Epidermal melanocyte (primary cell): ENCODE results near the gene POTEI.
"Not testable (repeated sequence)": the region's sequence is repeated elsewhere in the genome, so short reads cannot be mapped to it uniquely, and the experiment has no call there.

Experiments
- DNase-seq: peaks from one replicate; pipeline ENCODE4 v3.0.0; 2011; ENCODE audit warnings: low spot score; ENCODE audit not compliant: insufficient read length

The POTEI gene

DNA sequence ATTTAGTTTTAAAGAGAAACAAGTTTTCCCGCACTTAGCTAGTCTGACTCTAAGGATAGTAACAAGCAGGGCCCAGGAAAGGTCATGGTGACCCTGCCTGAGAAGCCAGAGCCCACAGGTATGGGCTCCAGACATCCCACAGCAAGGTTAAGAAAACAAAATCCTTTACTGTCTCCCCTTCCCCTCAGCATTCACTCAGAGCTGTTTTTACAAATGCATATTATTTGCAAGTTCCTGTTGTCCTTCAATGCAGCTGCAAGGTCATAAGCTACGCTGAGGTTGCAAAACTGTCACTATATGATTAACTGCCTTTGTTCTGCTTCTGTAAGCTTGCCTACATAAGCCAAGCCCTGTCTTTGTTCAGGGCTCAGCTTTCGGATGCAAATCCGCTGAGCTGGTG lies 18.1 kb downstream of the POTEI start:
- DNase-seq, result not testable (repeated sequence)

GRCh38 chr2:130455413-130455812 lies 53.7 kb downstream of the POTEI start:
- not testable (repeated sequence) for DNase-seq

- DNase-seq, result not testable (repeated sequence)
These were observed 54.4 kb downstream of the POTEI start for GRCh38 chr2:130454712-130455083.

GRCh38 chr2:130453955-130454711 lies 55.0 kb downstream of the POTEI start:
- DNase-seq, result not testable (repeated sequence)

GRCh38 chr2:130452897-130453296 lies 56.2 kb downstream of the POTEI start:
- DNase-seq, result not testable (repeated sequence)

GRCh38 chr2:130451823-130452222 lies 57.3 kb downstream of the POTEI start:
- not testable (repeated sequence) for DNase-seq

- not testable (repeated sequence) for DNase-seq
These were observed 57.9 kb downstream of the POTEI start for GRCh38 chr2:130451278-130451677.

DNA sequence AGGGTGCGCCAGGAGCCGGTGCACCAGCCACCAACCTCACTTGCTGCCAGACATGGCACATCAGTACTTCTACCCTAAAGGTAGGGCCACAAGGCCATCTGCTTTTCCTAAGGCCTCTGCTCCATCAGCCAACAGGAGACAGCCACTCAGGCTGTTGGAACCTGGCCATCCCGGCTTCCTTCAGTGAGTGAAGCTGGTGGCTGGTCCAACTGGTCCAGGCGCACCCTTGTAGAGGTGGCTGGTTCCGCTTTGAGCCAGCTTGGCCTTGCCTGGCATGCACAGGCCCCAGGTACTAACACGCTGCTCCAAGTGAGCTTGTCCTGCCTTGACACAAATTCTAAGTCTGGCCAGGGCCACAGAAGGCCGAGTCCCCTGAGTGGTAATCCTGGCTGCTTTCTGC lies 58.8 kb downstream of the POTEI start:
- not testable (repeated sequence) for DNase-seq

- DNase-seq, result not testable (repeated sequence)
These were observed 81.5 kb downstream of the POTEI start for GRCh38 chr2:130427631-130428030.

- DNase-seq, result not testable (repeated sequence)
These were observed 90.3 kb downstream of the POTEI start for GRCh38 chr2:130418845-130419244.

- DNase-seq, result not testable (repeated sequence)
These were observed 92.4 kb downstream of the POTEI start for GRCh38 chr2:130416693-130417092.
